ENCODE results near the gene TNC.
A peak's percentile ranks its signal among the peaks of the same experiment; 100 is the strongest.

Gene TNC

GRCh38 chr9:115122937-115123336, 5.0 kb upstream of the TNC start:
- Histone ChIP-seq H3K9me3 (ENCODE audit: control insufficient read depth, insufficient read depth, low read length) (no peaks in the 10 kb centered on the region; the same call in 1 of the 2 replicates), H3K36me3 (ENCODE audit: insufficient read depth, low read length) (no peaks in the 10 kb centered on the region), H3K4me1 (ENCODE audit: insufficient read depth, low read length) (no peaks in the 10 kb centered on the region; the same call in none of the 2 replicates), H3K9ac (ENCODE audit: low read depth, low read length) (no peak overlapping the region)

GRCh38 chr9:115121181-115121580, 3.2 kb upstream of the TNC start:
- Histone ChIP-seq H3K9me3 (ENCODE audit: control insufficient read depth, insufficient read depth, low read length) (no peaks in the 10 kb centered on the region; the same call in 1 of the 2 replicates), H3K36me3 (ENCODE audit: insufficient read depth, low read length) (no peaks in the 10 kb centered on the region), H3K4me1 (ENCODE audit: insufficient read depth, low read length) (peaks cover under 1% of the 10 kb centered on the region), H3K9ac (ENCODE audit: low read depth, low read length) (no peak overlapping the region)

- Histone ChIP-seq H3K36me3 (ENCODE audit: insufficient read depth, low read length) (peaks cover under 1% of the 10 kb centered on the region), H3K4me1 (ENCODE audit: insufficient read depth, low read length) (peaks cover 15% of the 10 kb centered on the region), H3K9me3 (ENCODE audit: control insufficient read depth, insufficient read depth, low read length) (no peaks in the 10 kb centered on the region), H3K9ac (ENCODE audit: low read depth, low read length) (peak overlapping the region; percentile 75)
Observed at GRCh38 chr9:115118879-115119218, 892 bp upstream of the TNC start.

- H3K4me1 ChIP-seq (ENCODE audit: insufficient read depth, low read length): peaks cover 15% of the 10 kb centered on the region
- peaks cover 4% of the 10 kb centered on the region for H3K36me3 ChIP-seq (ENCODE audit: insufficient read depth, low read length)
- H3K9ac ChIP-seq (ENCODE audit: low read depth, low read length): peak overlapping the region; percentile 75; the same call in 1 of the 2 replicates
- H3K9me3 ChIP-seq (ENCODE audit: control insufficient read depth, insufficient read depth, low read length): no peaks in the 10 kb centered on the region
Observed at GRCh38 chr9:115116421-115117284, 1.3 kb downstream of the TNC start.

GRCh38 chr9:115115924-115116323, 2.0 kb downstream of the TNC start:
- no peaks in the 10 kb centered on the region for H3K9me3 ChIP-seq (ENCODE audit: control insufficient read depth, insufficient read depth, low read length)
- H3K4me1 ChIP-seq (ENCODE audit: insufficient read depth, low read length): peaks cover 15% of the 10 kb centered on the region
- peak overlapping the region; percentile 75; the same call in 1 of the 2 replicates for H3K9ac ChIP-seq (ENCODE audit: low read depth, low read length)
- peaks cover 4% of the 10 kb centered on the region for H3K36me3 ChIP-seq (ENCODE audit: insufficient read depth, low read length)

GRCh38 chr9:115115117-115115880, 2.7 kb downstream of the TNC start:
- H3K9ac ChIP-seq (ENCODE audit: low read depth, low read length): no peak overlapping the region
- peaks cover 4% of the 10 kb centered on the region for H3K36me3 ChIP-seq (ENCODE audit: insufficient read depth, low read length)
- no peaks in the 10 kb centered on the region for H3K9me3 ChIP-seq (ENCODE audit: control insufficient read depth, insufficient read depth, low read length)
- peaks cover 15% of the 10 kb centered on the region for H3K4me1 ChIP-seq (ENCODE audit: insufficient read depth, low read length)

- Histone ChIP-seq H3K36me3 (ENCODE audit: insufficient read depth, low read length) (peaks cover 4% of the 10 kb centered on the region), H3K9ac (ENCODE audit: low read depth, low read length) (no peak overlapping the region), H3K9me3 (ENCODE audit: control insufficient read depth, insufficient read depth, low read length) (no peaks in the 10 kb centered on the region), H3K4me1 (ENCODE audit: insufficient read depth, low read length) (peaks cover 15% of the 10 kb centered on the region)
Observed at GRCh38 chr9:115114546-115114945, 3.4 kb downstream of the TNC start.

- H3K36me3 ChIP-seq (ENCODE audit: insufficient read depth, low read length): peaks cover 4% of the 10 kb centered on the region
- H3K9ac ChIP-seq (ENCODE audit: low read depth, low read length): no peak overlapping the region
- H3K4me1 ChIP-seq (ENCODE audit: insufficient read depth, low read length): peaks cover 15% of the 10 kb centered on the region; the same call in 1 of the 2 replicates
- H3K9me3 ChIP-seq (ENCODE audit: control insufficient read depth, insufficient read depth, low read length): no peaks in the 10 kb centered on the region
Observed at GRCh38 chr9:115114084-115114483, 3.9 kb downstream of the TNC start.

GRCh38 chr9:115111874-115112273, 6.1 kb downstream of the TNC start:
- Histone ChIP-seq H3K9me3 (ENCODE audit: control insufficient read depth, insufficient read depth, low read length) (no peaks in the 10 kb centered on the region), H3K9ac (ENCODE audit: low read depth, low read length) (no peak overlapping the region), H3K36me3 (ENCODE audit: insufficient read depth, low read length) (peaks cover 4% of the 10 kb centered on the region), H3K4me1 (ENCODE audit: insufficient read depth, low read length) (peaks cover 15% of the 10 kb centered on the region; the same call in 1 of the 2 replicates)

GRCh38 chr9:115109486-115109885, 8.5 kb downstream of the TNC start:
- Histone ChIP-seq H3K9me3 (ENCODE audit: control insufficient read depth, insufficient read depth, low read length) (no peaks in the 10 kb centered on the region), H3K36me3 (ENCODE audit: insufficient read depth, low read length) (peaks cover 4% of the 10 kb centered on the region), H3K4me1 (ENCODE audit: insufficient read depth, low read length) (peaks cover 4% of the 10 kb centered on the region; the same call in 1 of the 2 replicates), H3K9ac (ENCODE audit: low read depth, low read length) (no peak overlapping the region)

GRCh38 chr9:115107701-115108100, 10.3 kb downstream of the TNC start:
- no peak overlapping the region for H3K9ac ChIP-seq (ENCODE audit: low read depth, low read length)
- H3K4me1 ChIP-seq (ENCODE audit: insufficient read depth, low read length): no peaks in the 10 kb centered on the region; the same call in 1 of the 2 replicates
- H3K36me3 ChIP-seq (ENCODE audit: insufficient read depth, low read length): no peaks in the 10 kb centered on the region

GRCh38 chr9:115106642-115107041, 11.3 kb downstream of the TNC start:
- no peaks in the 10 kb centered on the region; the same call in 1 of the 2 replicates for H3K4me1 ChIP-seq (ENCODE audit: insufficient read depth, low read length)
- H3K9ac ChIP-seq (ENCODE audit: low read depth, low read length): no peak overlapping the region
- H3K9me3 ChIP-seq (ENCODE audit: control insufficient read depth, insufficient read depth, low read length): no peaks in the 10 kb centered on the region
- H3K36me3 ChIP-seq (ENCODE audit: insufficient read depth, low read length): no peaks in the 10 kb centered on the region

More at GRCh38 chr9:115107701-115108100, 10.3 kb downstream of the TNC start:
- no peaks in the 10 kb centered on the region for H3K9me3 ChIP-seq (ENCODE audit: control insufficient read depth, insufficient read depth, low read length)

GRCh38 chr9:115106001-115106400, 12.0 kb downstream of the TNC start:
- H3K4me1 ChIP-seq (ENCODE audit: insufficient read depth, low read length): no peaks in the 10 kb centered on the region; the same call in 1 of the 2 replicates
- H3K9me3 ChIP-seq (ENCODE audit: control insufficient read depth, insufficient read depth, low read length): no peaks in the 10 kb centered on the region
- H3K36me3 ChIP-seq (ENCODE audit: insufficient read depth, low read length): no peaks in the 10 kb centered on the region
- H3K9ac ChIP-seq (ENCODE audit: low read depth, low read length): no peak overlapping the region

- Histone ChIP-seq H3K9ac (ENCODE audit: low read depth, low read length) (no peak overlapping the region), H3K4me1 (ENCODE audit: insufficient read depth, low read length) (no peaks in the 10 kb centered on the region)
Observed at GRCh38 chr9:115104908-115105307, 13.0 kb downstream of the TNC start.

More at GRCh38 chr9:115104908-115105307, 13.0 kb downstream of the TNC start:
- Histone ChIP-seq H3K36me3 (ENCODE audit: insufficient read depth, low read length) (no peaks in the 10 kb centered on the region), H3K9me3 (ENCODE audit: control insufficient read depth, insufficient read depth, low read length) (no peaks in the 10 kb centered on the region)
